ENCODE data around the gene HELLS. TPM values are rescaled to one million over a fixed set of nuclear protein-coding genes. Genes with fewer than 3 reads are reported as not detected.

HELLS gene
- total and polyA plus RNA-seq, 2 of the 4 experiments (the other 2 are of a cell fraction): 15.9 to 29.8 TPM

- BruUV-seq (replicated peaks): no TSS peak
- no peaks in the 10 kb centered on the region for H3K9me1 ChIP-seq (ENCODE audit: insufficient read depth, low read length)
- H3K27ac ChIP-seq (ENCODE audit: insufficient read depth, low read length): no peak overlapping the region
- no peak overlapping the region for H3K9ac ChIP-seq (ENCODE audit: low read depth, low read length)
- H2BK5ac ChIP-seq (ENCODE audit: low read depth, low read length, poor library complexity, severe bottlenecking): no peak overlapping the region
- no peak overlapping the region for H3K18ac ChIP-seq (ENCODE audit: low read depth, low read length)
- no peak overlapping the region for H2AFZ ChIP-seq (replicated peaks; ENCODE audit: low read length, poor library complexity)
- no peak overlapping the region for H3K4me2 ChIP-seq (ENCODE audit: low read depth, low read length)
- TF ChIP-seq MAZ (IDR thresholded peaks at IDR 0.05; ENCODE audit: borderline replicate concordance, low read depth, low read length) (no peak), BHLHE40 (IDR thresholded peaks at IDR 0.05; ENCODE audit: low read depth, low read length) (no peak), CHD1 (IDR thresholded peaks at IDR 0.05; ENCODE audit: low read depth, low read length) (no peak), RCOR1 (IDR thresholded peaks at IDR 0.05; ENCODE audit: insufficient replicate concordance, low read length) (no peak)
- no peaks in the 10 kb centered on the region for H3K4me1 ChIP-seq (ENCODE audit: control insufficient read depth, insufficient read depth, low read length)
- no CpG with 5 or more reads among the region's 1 CpG for WGBS, 2 experiments (ENCODE audit: extremely low coverage in 2 of 2, insufficient read length in 1 of 2)
- POLR2A ChIA-PET (ENCODE audit: unreplicated experiment): no interaction called here
- H3K23ac ChIP-seq (ENCODE audit: low read depth, low read length): no peak overlapping the region
- in situ Hi-C loops (cut with MboI; ENCODE audit: low sequenced_read_pairs): no loop called here
- CTCF ChIA-PET: no interaction called here
- ATAC-seq (ENCODE audit: low read depth): no peak
- no peak overlapping the region for H2AK9ac ChIP-seq (replicated peaks; ENCODE audit: low read depth, low read length, poor library complexity)
- H3K27me3 ChIP-seq (ENCODE audit: control insufficient read depth, insufficient read depth, low read length): no peaks in the 10 kb centered on the region
- dilution Hi-C loops (cut with HindIII; ENCODE audit: low sequenced_read_pairs, unreplicated experiment): no loop called here
- H2BK120ac ChIP-seq (ENCODE audit: low read depth, low read length): no peak overlapping the region
- H3K14ac ChIP-seq (replicated peaks; ENCODE audit: low read depth, low read length): no peak overlapping the region
- H3K4me3 ChIP-seq (ENCODE audit: insufficient read depth, low read depth, low read length): no peak overlapping the region
- no peak overlapping the region for H3K4ac ChIP-seq (ENCODE audit: low read depth, low read length)
- H4K8ac ChIP-seq (ENCODE audit: low read depth in 2 of 2, low read length in 2 of 2): no peak overlapping the region
- H3K9me3 ChIP-seq (ENCODE audit: control insufficient read depth, insufficient read depth, low read length): no peaks in the 10 kb centered on the region
- no peak overlapping the region for H2BK20ac ChIP-seq (ENCODE audit: low read depth, low read length)
- no peak overlapping the region for H4K5ac ChIP-seq (ENCODE audit: low read depth, low read length)
- DNase-seq: no peak
- intact Hi-C loops (cut with micrococcal nuclease): no loop called here
- H4K91ac ChIP-seq (ENCODE audit: insufficient read depth, low read depth, low read length): no peak overlapping the region
- H3K56ac ChIP-seq (ENCODE audit: extremely low read depth, insufficient read depth, low read length): no peak overlapping the region
- no peak overlapping the region for H2BK15ac ChIP-seq (ENCODE audit: low read depth, low read length)
- no peaks in the 10 kb centered on the region for H3K79me1 ChIP-seq (ENCODE audit: low read depth in 1 of 2, low read length in 2 of 2)
- no peaks in the 10 kb centered on the region for H4K20me1 ChIP-seq (ENCODE audit: insufficient read depth, low read length)
- no peak overlapping the region for H2AK5ac ChIP-seq (ENCODE audit: low read depth, low read length)
- peaks cover 10% of the 10 kb centered on the region for H3K36me3 ChIP-seq (ENCODE audit: control insufficient read depth, insufficient read depth, low read length)
These were observed 46.0 kb downstream of the HELLS start for GRCh38 chr10:94591461-94592205.

Data from IMR-90 (cell line).